ENCODE data around the gene TRIO.
"Not testable (repeated sequence)": the region's sequence is repeated elsewhere in the genome, so short reads cannot be mapped to it uniquely, and the experiment has no call there.

TRIO gene

GRCh38 chr5:14532180-14532579 is 389.0 kb downstream of the TRIO start:
- DNase-seq = no peak

- no peak for DNase-seq
Observed at GRCh38 chr5:14534773-14535172, 391.6 kb downstream of the TRIO start.

- no peak for DNase-seq
Observed at GRCh38 chr5:14545308-14545707, 402.2 kb downstream of the TRIO start.

- DNase-seq = no peak
Observed at GRCh38 chr5:14545862-14546261, 402.7 kb downstream of the TRIO start.

- DNase-seq = no peak
Observed at GRCh38 chr5:14547666-14548065, 404.5 kb downstream of the TRIO start.

- DNase-seq = no peak
Observed at GRCh38 chr5:14551211-14551610, 408.1 kb downstream of the TRIO start.

GRCh38 chr5:14552017-14552416 is 408.9 kb downstream of the TRIO start:
- DNase-seq = no peak

GRCh38 chr5:14554288-14554687 is 411.1 kb downstream of the TRIO start:
- not testable (repeated sequence) for DNase-seq

GRCh38 chr5:14556015-14556414 is 412.9 kb downstream of the TRIO start:
- no peak for DNase-seq

- DNase-seq = no peak
Observed at GRCh38 chr5:14557203-14557770, 414.1 kb downstream of the TRIO start.

- no peak for DNase-seq
Observed at GRCh38 chr5:14557791-14558415, 414.8 kb downstream of the TRIO start.

Measured in cerebellar nuclear complex (tissue), 1 donor.